HG03196 (cell line): ENCODE results near the gene IL2RA.
"Not testable (repeated sequence)": the region's sequence is repeated elsewhere in the genome, so short reads cannot be mapped to it uniquely, and the experiment has no call there.

ENCODE experiments used
- ATAC-seq: cut with Tn5 transposase; IDR thresholded peaks from one replicate; pipeline ENCODE4 v1.9.1; 2021; ENCODE audit not compliant: unreplicated experiment

Gene IL2RA

GRCh38 chr10:6044060-6044459 is 18.1 kb downstream of the IL2RA start:
- ATAC-seq: no peak

- ATAC-seq: not testable (repeated sequence)
Observed at GRCh38 chr10:6043377-6043776, 18.8 kb downstream of the IL2RA start.

GRCh38 chr10:6040205-6040604 is 22.0 kb downstream of the IL2RA start:
- ATAC-seq: no peak

GRCh38 chr10:6039711-6040110 is 22.5 kb downstream of the IL2RA start:
- no peak for ATAC-seq

GRCh38 chr10:6038071-6038631 is 24.0 kb downstream of the IL2RA start:
- ATAC-seq: no peak

GRCh38 chr10:6037422-6037821 is 24.7 kb downstream of the IL2RA start:
- no peak for ATAC-seq

- ATAC-seq: no peak
Observed at GRCh38 chr10:6036861-6037321, 25.3 kb downstream of the IL2RA start.

- ATAC-seq: no peak
Observed at GRCh38 chr10:6035931-6036575, 26.1 kb downstream of the IL2RA start.

GRCh38 chr10:6035101-6035834 is 26.9 kb downstream of the IL2RA start:
- ATAC-seq: no peak

GRCh38 chr10:6034371-6034770 is 27.8 kb downstream of the IL2RA start:
- ATAC-seq: no peak

GRCh38 chr10:6033954-6034353 is 28.2 kb downstream of the IL2RA start:
- ATAC-seq: no peak

GRCh38 chr10:6030940-6031339 is 31.2 kb downstream of the IL2RA start:
- ATAC-seq: no peak

GRCh38 chr10:6030217-6030616 is 31.9 kb downstream of the IL2RA start:
- no peak for ATAC-seq

GRCh38 chr10:6027929-6028328 is 34.2 kb downstream of the IL2RA start:
- no peak for ATAC-seq

- no peak for ATAC-seq
Observed at GRCh38 chr10:6025683-6026255, 36.4 kb downstream of the IL2RA start.

GRCh38 chr10:6024334-6024682 is 37.9 kb downstream of the IL2RA start:
- ATAC-seq: no peak

- ATAC-seq: no peak
Observed at GRCh38 chr10:6023661-6024333, 38.4 kb downstream of the IL2RA start.

- no peak for ATAC-seq
Observed at GRCh38 chr10:6022660-6023059, 39.5 kb downstream of the IL2RA start.

- ATAC-seq: no peak
Observed at GRCh38 chr10:6020826-6021225, 41.3 kb downstream of the IL2RA start.

GRCh38 chr10:6019796-6020195 is 42.4 kb downstream of the IL2RA start:
- ATAC-seq: no peak

GRCh38 chr10:6019010-6019782 is 43.0 kb downstream of the IL2RA start:
- no peak for ATAC-seq
